Stomach (tissue), 9 donors: ENCODE data around the gene B3GLCT. TPM values are rescaled to one million over a fixed set of nuclear protein-coding genes. Genes with fewer than 3 reads are reported as not detected.

Experiments used
- DNase-seq, 2 donors: peaks; one replicate each; pipeline versions ENCODE4 v3.0.0 to v3.0.0-alpha.2; 2013 to 2019
- H3K27ac ChIP-seq, 5 donors: fragments of 200-600 bp in 4 of 5; sonication (generic) in 4 of 5; one replicate each; pipeline ENCODE4 v1.5.1; 2013 to 2019; ENCODE audit warnings: mild to moderate bottlenecking in 1 of 5, moderate library complexity in 1 of 5
- H3K27me3 ChIP-seq, 3 donors: fragments of 200-600 bp; sonication (generic); one replicate each; pipeline ENCODE4 v1.5.1; 2017 to 2019; ENCODE audit warnings: mixed run types in 1 of 3
- H3K36me3 ChIP-seq, 4 donors: fragments of 200-600 bp; sonication (generic); 1 replicate in 3 of 4; 2 replicates in 1 of 4; pipeline ENCODE4 v1.5.1; 2016 to 2019
- H3K4me1 ChIP-seq, 4 donors: fragments of 200-600 bp; sonication (generic); one replicate each; pipeline ENCODE4 v1.5.1; 2016 to 2019
- H3K4me3 ChIP-seq, 4 donors: fragments of 200-600 bp; sonication (generic) in 3 of 4; one replicate each; pipeline ENCODE4 v1.5.1; 2016 to 2019; ENCODE audit warnings: mild to moderate bottlenecking in 1 of 4
- H3K9me3 ChIP-seq, 4 donors: fragments of 200-600 bp; sonication (generic); one replicate each; pipeline ENCODE4 v1.5.1; 2016 to 2019
- CTCF ChIP-seq, 7 experiments: fragments of 450-650 bp in 4 of 7; fragments of 200-600 bp in 3 of 7; sonication (generic) in 3 of 7; IDR thresholded peaks; one replicate each; pipeline ENCODE4 v1.5.1; 2016 to 2019; ENCODE audit warnings: antibody characterized with exemption in 7 of 7, control low read depth in 2 of 7, mild to moderate bottlenecking in 1 of 7
- EP300 ChIP-seq: sonication (generic); formaldehyde crosslinking; IDR thresholded peaks from one replicate; pipeline ENCODE4 v1.6.1; 2017; ENCODE audit warnings: antibody characterized with exemption
- POLR2A ChIP-seq, 4 donors: fragments of 450-650 bp; IDR thresholded peaks; one replicate each; pipeline ENCODE4 v1.6.1; 2016; ENCODE audit warnings: antibody characterized with exemption in 4 of 4, control low read depth in 2 of 4, mild to moderate bottlenecking in 1 of 4, moderate library complexity in 1 of 4
- POLR2AphosphoS5 ChIP-seq, 3 donors: sonication (generic); formaldehyde crosslinking; IDR thresholded peaks; one replicate each; pipeline ENCODE4 v1.6.1; 2016; ENCODE audit warnings: antibody characterized with exemption in 3 of 3
- WGBS, 5 donors: extraction: QIAGEN DNeasy Blood & Tissue Kit in 3 of 5; methylation state at CpG; one replicate each; pipeline versions ENCODE4 v1.1.5 to v1.1.7; 2013 to 2018; 5-methylcytosine and 5-hydroxymethylcytosine counted together
- intact Hi-C: fragments of 100-400 bp; cut with DNase I; formaldehyde crosslinking; loops from one replicate; pipeline ENCODE4 v1.15.1; 2023; ENCODE audit warnings: low total_unique reads
- polyA plus RNA-seq, 3 donors: library from polyadenylated mRNA; stranded (reverse); fragments of 200-250 nt; gene quantifications; one replicate each; pipeline ENCODE4 v1.2.3, GENCODE V29; 2013
- total RNA-seq, 5 donors: library from RNA; depleted of rRNA; stranded (reverse); fragments of >200 nt; gene quantifications; one replicate each; pipeline versions ENCODE4 v1.1.0 to v1.2.3, GENCODE V29; 2014 to 2016
- donor health status: healthy with polysubstance abuse.
- donor health status: Bipolar disorder and iron deficiency.
- donor health status: healthy.

B3GLCT gene
- total and polyA plus RNA-seq, 8 donors: 0.76 to 16.1 (median 6.4) TPM; not detected in 2

- no peak for TF ChIP-seq CTCF (IDR thresholded peaks at IDR 0.05)
- no peak for TF ChIP-seq POLR2A (IDR thresholded peaks at IDR 0.05)
- TF ChIP-seq POLR2AphosphoS5 (IDR thresholded peaks at IDR 0.05): no peak
- TF ChIP-seq EP300: no peak
- Histone ChIP-seq H3K27me3 (no peaks in the 10 kb centered on the region), H3K4me3 (no peak overlapping the region), H3K27ac (no peak overlapping the region), H3K36me3 (peaks cover 5 to 47% (median 31%) of the 10 kb centered on the region in 4 donors), H3K4me1 (peaks cover 0 to 4% (median 0%) of the 10 kb centered on the region in 4 donors), H3K9me3 (peaks cover 0 to 4% (median 2%) of the 10 kb centered on the region in 4 donors)
- no peak for DNase-seq
- 95 to 98% (median 96%) methylated on average over 4 of the region's 4 CpGs for WGBS, 5 donors
- intact Hi-C loops: no loop called here
Observed at GRCh38 chr13:31264151-31264550, 64.4 kb downstream of the B3GLCT start.

GRCh38 chr13:31267126-31267784, 67.5 kb downstream of the B3GLCT start:
- DNase-seq: peak in 1 of 2 donors; percentile 49
- Histone ChIP-seq H3K27ac (no peak overlapping the region), H3K36me3 (peaks cover 7 to 49% (median 36%) of the 10 kb centered on the region in 4 donors), H3K9me3 (peaks cover 0 to 15% (median 4%) of the 10 kb centered on the region in 4 donors), H3K4me1 (peaks cover 0 to 4% (median 0%) of the 10 kb centered on the region in 4 donors), H3K4me3 (no peak overlapping the region), H3K27me3 (no peaks in the 10 kb centered on the region)
- TF ChIP-seq POLR2A (IDR thresholded peaks at IDR 0.05): no peak
- TF ChIP-seq EP300: no peak
- TF ChIP-seq POLR2AphosphoS5 (IDR thresholded peaks at IDR 0.05): no peak
- TF ChIP-seq CTCF (IDR thresholded peaks at IDR 0.05): no peak
- WGBS, 5 donors: 53 to 78% (median 65%) methylated on average over 2 of the region's 2 CpGs
- intact Hi-C loops: no loop called here

GRCh38 chr13:31274390-31274789, 74.6 kb downstream of the B3GLCT start:
- DNase-seq: no peak
- no peak for TF ChIP-seq POLR2AphosphoS5 (IDR thresholded peaks at IDR 0.05)
- no peak for TF ChIP-seq CTCF (IDR thresholded peaks at IDR 0.05)
- TF ChIP-seq EP300: no peak
- TF ChIP-seq POLR2A (IDR thresholded peaks at IDR 0.05): no peak
- intact Hi-C loops: no loop called here
- Histone ChIP-seq H3K4me3 (no peak overlapping the region), H3K36me3 (peaks cover 3 to 51% (median 44%) of the 10 kb centered on the region in 4 donors), H3K9me3 (peaks cover 0 to 23% (median 8%) of the 10 kb centered on the region in 4 donors), H3K27ac (no peak overlapping the region), H3K4me1 (no peaks in the 10 kb centered on the region), H3K27me3 (no peaks in the 10 kb centered on the region)
- 86 to 92% (median 90%) methylated on average over 4 of the region's 4 CpGs for WGBS, 5 donors

- no peaks in the 10 kb centered on the region for H3K4me1 ChIP-seq
- H3K27ac ChIP-seq: no peak overlapping the region
- no peak overlapping the region for H3K4me3 ChIP-seq
- H3K27me3 ChIP-seq: no peaks in the 10 kb centered on the region
- H3K36me3 ChIP-seq: peaks cover 0 to 30% (median 27%) of the 10 kb centered on the region in 4 donors
- TF ChIP-seq POLR2AphosphoS5 (IDR thresholded peaks at IDR 0.05) (no peak), EP300 (no peak), POLR2A (IDR thresholded peaks at IDR 0.05) (no peak), CTCF (IDR thresholded peaks at IDR 0.05) (no peak)
- H3K9me3 ChIP-seq: peaks cover 0 to 13% (median 6%) of the 10 kb centered on the region in 4 donors
- WGBS, 5 donors: 86 to 96% (median 92%) methylated on average over 5 of the region's 5 CpGs
- no peak for DNase-seq
- intact Hi-C loops: no loop called here
Observed at GRCh38 chr13:31276421-31276820, 76.6 kb downstream of the B3GLCT start.
